HG03354 (cell line): ENCODE measurements around the gene YIPF7.
A peak's percentile ranks its signal among the peaks of the same experiment; 100 is the strongest.

Experiments
- ATAC-seq: cut with Tn5 transposase; IDR thresholded peaks from one replicate; pipeline ENCODE4 v1.9.1; 2021; ENCODE audit warnings: mild to moderate bottlenecking; ENCODE audit not compliant: unreplicated experiment, poor library complexity, severe bottlenecking

YIPF7 gene

DNA sequence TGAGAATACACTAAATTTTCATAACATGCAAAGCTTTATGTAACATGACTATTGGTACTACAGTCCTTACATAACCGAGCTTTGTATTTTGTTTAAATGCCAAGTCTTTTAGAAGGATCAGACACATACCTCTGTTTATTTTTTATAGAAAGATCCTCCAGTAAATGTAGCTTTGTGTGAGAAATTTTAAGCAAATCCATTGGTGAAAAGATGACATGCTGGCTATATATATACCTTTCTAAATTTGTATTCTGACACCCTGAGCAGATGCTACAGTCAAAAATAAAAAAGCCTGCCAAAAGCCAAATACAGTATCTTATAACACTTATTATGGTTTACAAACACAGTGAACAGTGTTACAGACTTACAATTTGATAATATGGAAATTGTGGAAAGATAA, at the start of gene YIPF7:
YIPF7 (minus strand) TSS at position 201 of the 400 bp plus-strand sequence. CDS start 1,525 bp downstream, outside the sequence.
- no peak for ATAC-seq

DNA sequence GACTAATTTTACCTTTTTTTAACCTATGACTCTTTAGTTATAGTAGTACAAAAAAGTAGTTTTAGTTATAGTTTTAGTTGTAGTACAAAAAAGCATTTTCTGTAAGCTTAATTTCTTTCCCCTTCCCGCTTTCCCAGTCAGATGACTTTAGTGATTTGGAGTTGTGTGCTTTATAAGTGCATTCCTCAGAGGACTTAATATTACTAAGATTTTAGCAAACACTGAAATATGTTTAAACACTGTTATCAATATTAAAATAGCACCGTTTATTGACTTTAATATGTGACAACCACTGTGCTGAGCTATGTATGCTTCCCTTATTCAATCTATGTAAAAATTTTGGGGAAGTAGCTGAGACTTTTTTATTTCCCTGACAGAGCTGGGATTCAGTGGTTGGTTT, 49.6 kb upstream of the YIPF7 start:
- no peak for ATAC-seq

DNA sequence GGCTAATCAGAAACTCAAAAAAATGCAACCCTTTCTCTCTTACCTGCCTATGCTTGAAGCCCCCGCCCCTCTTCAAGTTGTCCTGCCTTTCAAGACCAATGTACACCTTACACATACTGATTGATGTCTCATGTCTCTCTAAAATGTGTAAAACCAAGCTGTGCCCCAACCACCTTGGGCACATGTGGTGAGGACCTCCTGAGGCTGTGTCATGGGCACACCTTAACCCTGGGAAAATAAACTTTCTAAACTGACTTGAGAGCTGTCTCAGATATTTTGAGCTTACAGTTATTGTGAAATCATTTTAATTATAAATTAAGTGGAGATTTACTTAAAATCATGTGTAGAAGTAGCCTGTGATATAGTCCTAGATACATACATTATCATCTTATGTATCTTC, 49.0 kb upstream of the YIPF7 start:
- no peak for ATAC-seq

DNA sequence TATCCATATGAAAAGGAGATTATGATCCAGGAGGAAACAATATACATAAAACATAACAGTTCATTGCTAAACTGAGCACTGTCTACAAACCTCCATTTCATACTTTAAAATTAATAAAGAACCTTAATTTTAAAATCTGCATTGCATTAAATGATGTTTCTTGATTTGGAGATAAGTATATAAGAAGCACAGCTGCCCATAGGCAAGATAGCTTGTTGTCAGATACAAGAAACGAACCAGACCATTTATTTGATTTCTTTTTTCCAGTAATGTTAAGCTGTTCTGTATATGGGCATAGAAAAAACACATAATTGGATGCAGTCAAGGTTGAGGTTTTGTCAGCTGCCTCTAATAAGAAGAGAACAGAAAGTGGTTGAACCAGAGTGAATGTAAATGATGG, 33.2 kb upstream of the YIPF7 start:
- no peak for ATAC-seq

DNA sequence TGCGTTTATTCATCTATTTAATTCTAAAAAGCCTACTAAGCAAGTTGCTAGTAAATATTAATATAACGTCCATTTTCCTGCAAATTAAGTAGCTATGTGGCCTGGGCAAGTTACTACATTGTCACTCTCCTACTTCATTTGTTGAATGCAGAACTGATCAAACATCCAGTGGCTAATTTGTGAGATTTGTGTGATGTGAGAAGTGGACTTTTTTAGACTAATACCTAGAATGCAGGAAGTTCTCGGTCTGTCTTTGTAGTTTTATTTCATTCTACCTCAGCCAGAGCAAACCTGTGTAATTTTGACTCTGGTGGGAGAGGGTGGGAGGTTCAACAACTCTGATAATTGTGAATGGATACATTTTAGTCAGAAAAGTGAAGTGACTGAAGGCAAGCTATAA, 27.6 kb upstream of the YIPF7 start:
- peak; percentile 13 for ATAC-seq

DNA sequence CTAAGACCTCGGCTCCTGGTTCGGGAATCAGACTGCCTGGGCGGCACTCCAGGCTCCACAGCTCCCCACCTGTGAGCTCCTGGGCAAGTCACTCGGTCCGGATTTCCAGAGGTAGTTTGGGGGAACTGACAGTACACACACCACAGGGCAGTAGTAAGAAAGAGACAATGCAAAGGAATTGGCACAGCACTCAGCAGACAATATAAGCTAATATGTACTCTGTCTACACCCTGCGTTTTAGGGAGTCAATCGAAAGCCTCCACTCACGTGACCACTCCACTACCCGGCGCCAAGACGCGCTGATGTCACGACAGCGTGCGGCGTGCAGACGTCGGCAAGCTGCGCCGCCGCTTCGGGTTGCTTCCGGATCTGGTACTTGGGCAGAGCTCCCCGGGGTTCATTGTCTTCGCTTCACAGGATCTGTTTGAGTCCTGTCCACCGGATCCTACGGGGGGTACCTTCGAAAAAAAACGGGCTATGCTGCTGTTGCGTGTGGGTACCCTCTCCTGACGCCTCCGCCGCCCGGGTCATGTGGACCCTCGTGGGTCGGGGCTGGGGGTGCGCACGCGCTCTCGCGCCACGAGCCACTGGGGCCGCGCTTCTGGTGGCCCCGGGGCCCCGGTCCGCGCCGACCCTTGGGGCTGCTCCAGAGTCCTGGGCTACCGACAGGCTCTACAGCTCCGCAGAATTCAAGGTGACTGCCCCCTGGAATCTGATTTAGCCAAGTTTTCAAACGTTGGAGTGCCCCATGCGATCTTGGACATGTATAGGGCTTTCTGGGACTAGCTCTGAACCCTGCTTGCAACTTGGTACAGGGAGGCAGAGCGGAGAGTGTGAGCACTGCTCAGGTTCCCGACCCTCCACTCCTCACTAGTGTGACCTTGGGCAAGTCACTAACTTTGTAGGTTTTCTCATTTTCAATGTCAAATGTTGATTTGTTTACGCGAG, 26.9 kb upstream of the YIPF7 start, which contains the start of gene GUF1:
GUF1 (plus strand) TSS at position 327 of the 948 bp plus-strand sequence; CDS start at position 530, 203 bp downstream.
- peak; percentile 97 for ATAC-seq

DNA sequence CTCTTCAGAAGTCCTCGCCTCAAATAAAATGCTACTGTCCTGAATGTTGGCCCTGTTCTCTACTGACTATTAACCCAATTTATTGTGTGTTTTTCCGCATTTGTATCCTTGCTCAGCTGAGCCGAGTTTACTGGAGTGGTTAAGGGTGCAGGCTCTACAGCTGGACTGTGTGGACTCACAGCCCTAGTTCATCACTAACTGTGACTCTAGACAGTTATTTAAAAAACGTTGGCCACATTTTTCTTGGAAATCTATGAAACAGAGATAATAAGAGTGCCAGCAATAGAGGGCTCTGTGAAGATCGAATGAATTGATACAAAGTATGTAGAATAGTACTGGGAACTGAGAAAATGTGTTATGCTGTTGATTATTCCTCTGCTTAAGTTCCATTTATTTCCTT, 23.9 kb upstream of the YIPF7 start:
- no peak for ATAC-seq

DNA sequence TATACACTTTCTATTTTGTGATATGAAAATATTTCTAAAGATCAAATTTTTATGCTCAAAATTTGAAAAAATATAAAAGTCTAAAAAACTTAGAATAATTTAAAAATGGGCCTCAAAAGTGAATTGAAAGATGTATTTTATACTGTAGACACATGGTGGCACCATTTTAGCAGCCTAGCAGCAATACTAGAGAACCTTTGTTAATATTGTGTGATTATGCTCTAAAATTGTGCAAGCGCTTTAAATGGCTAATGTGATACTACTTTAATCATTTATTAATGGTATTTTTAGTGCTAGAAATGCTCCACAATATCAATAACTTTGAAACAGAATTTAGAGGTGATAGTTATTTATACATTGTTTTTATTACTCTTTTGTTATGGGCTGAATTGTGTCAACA, 23.0 kb upstream of the YIPF7 start:
- ATAC-seq = no peak

DNA sequence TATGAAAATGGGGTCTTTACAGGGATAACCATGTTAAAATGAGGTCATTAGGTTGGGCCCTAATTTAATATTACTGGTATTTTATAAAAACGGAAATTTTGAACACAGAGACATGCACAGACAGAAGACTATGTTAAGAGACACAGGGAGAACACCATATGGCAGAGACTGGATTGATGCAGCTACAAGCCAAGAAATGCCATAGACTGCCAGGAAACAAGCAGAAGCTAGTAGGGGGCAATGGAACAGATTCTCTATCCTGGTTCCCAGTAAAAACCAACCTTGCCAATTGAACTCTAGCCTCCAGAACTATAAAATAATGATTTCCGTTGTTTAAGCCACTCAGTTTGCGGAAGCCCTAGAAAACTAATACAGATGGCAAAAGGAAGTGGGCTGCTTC, 20.2 kb upstream of the YIPF7 start:
- ATAC-seq = no peak

DNA sequence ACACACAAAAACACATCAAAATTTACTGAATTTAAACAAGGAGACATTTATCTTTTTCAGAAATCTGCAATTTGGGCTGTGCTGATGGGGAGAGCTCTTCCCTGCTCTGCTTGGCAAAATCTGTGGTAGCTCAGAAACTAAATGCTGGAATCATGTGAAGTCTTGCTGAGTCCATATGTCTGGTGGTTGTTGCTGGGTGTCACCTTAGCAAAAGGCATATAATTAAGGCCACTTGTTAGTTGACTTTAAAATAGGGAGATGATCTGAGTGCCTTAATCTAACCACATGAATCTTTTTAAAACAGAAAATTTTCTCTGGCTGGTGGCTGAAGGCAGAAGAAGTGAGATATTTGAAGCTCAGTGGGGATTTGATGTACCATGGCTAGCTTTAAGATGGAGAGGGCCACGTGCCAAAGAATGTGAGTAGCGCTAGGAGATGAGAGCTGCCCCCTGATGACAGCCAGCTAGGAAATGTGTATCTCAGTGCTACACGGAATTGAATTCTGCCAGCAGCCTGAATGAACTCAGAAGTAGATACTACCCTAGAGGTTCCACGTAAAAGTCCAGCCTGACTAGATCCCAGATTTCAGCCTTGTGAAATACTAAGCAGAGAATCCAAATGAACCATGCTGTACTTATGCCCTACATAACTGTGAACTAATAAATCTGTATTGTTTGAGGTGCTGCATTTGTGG, 19.2 kb upstream of the YIPF7 start:
- no peak for ATAC-seq

DNA sequence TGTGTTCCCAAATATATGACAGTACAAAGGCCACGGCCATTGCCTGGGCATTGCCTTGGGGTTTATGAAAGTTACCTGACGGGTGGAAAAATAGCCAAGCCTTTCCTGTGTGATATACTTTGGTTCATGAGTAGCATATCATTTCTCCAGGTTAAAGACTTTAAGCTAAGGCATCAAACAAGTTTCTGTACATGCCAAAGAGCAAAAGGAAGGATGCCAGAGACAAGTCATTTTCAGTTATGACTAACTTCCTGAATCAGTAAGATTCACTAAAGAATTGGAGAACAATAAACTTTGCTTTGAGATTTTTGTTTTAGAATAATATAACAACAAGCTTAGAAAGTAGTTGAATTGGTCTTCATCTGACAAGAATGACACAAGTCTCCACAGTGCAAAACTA, 17.1 kb upstream of the YIPF7 start:
- ATAC-seq = no peak

DNA sequence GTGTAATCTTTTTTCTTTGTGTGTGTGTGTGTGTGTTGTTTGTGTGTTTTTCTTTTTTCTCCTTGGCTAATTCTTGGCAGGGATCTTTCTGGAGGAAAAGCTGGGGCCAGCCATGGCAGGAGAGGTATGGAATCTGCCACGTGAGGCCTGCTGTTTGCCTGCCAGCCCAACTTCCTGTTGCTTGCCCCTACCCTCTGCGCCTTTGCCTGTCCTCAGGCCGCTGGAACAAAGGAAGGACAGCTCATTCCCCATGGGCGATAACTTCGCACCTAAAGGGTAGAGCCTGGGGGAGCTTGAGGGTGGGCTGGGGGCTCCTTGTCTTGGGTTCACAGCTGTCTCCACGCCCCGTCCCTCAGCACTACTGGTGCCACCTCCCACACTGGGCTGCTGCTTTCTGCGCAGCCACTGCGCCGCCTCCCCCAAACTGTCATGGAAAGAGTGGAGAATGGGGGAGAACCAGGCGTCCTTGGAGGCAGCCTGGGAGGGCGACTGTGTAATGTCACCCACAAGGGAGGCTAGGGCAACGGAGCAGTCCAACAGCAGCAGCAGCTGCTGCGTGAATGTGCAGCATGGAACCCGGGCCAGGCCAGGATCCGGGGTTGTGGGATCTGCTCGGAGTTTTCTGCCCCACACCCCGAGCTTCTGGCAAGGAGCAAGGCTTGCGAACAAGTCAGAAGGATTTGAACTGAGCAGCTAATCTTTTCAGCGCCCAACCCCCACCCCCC, 12.3 kb upstream of the YIPF7 start:
- no peak for ATAC-seq

DNA sequence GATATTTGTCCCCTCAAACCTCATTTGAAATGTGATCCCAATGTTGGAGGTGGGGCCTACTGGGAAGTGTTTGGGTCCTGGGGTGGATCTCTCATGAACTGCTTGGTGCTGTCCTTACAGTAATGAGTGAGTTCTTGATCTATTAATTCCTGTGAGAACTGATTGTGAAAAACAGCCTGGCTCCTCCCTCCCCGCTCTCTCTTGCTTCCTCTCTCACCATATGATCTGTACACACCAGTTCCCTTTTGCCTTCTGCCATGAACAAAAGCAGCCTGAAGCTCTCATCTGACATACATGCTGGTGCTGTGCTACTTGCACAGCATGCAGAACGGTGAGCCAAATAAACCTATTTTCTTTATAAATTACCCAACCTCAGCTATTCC, 11.2 kb upstream of the YIPF7 start:
- ATAC-seq = peak; percentile 75

DNA sequence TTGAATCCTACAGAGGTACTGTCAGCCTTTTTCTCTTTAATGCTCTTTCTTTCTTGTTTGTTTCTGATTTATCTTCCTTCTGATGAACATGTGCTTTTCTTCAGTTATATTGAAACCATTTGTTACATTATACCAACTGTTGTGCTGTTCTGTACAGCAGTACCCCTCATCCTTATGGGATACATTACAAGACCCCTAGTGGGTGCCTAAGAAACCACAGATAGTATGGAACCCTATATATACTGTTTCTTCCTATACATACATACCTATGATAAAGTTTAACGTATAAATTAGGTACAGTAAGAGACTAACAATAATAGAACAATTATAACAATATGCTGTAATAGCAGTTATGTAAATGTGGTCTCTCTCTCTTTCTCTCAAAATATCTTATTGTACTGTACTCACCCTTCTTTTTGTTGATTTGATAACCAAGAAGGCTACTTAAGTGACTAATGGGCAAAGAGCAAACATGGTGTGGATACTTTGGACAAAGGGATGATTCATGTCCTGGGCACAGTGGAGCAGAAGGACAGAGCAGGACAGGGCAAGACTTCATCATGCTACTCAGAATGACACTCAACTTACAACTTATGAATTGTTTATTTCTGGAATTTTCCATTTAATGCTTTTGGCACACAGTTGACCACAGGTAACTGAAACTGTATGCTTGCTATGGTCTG, 10.7 kb upstream of the YIPF7 start:
- ATAC-seq = no peak

DNA sequence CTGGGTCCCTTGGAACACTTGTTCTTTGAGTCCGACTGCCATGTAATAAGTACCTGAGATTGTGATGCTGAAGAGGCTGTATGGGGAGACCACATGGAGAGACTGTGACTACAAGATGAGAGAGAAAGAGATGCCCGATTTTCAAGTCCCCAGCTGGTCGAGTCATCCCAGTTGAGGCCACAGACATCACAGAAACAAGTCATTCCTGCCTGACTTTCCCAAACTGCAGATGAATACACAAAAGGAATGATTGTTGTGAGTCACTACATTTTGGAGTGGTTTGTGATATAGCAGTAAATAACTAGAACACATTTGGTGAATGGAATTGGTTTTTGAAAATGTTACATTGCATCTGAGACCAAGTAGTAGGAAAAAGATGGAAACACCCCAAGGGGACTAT, 9.0 kb upstream of the YIPF7 start:
- no peak for ATAC-seq

DNA sequence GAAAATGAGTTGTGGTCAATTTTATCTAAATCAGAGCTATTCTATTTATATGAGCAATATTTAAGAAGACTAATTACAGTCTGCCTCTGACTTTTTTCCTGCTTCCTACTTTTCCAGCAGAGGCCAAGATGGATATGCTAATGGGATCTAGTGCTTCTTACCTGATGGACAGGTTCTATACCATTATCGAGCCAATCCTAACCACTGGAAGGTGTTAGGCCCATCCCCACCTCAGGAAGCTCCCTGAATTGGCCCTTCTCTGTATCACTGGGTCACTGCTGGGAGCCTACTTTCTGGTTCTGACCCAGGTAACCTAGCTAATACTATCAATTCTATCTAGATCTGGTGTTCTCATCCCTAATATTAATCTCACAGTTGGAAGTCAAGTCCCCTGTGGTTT, 577 bp upstream of the YIPF7 start:
- no peak for ATAC-seq

DNA sequence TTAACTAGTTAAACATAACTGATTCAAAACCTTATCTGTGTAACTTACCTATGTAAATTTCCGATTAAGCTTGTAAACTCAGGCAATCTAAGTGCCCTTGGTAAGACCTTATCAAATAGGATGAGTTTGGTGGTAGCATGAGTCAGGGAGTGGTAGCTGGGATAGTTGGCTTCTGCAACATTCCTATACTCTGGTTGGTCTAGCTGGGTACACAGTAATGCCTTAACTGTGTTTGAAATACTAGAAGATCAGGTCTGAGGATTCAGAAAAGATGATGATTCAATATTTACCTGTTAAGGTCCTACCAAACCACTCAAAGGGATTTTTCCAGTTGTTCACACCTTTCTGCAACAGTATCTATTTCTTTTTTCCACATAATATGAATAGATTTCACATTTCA, 5.3 kb downstream of the YIPF7 start:
- no peak for ATAC-seq

DNA sequence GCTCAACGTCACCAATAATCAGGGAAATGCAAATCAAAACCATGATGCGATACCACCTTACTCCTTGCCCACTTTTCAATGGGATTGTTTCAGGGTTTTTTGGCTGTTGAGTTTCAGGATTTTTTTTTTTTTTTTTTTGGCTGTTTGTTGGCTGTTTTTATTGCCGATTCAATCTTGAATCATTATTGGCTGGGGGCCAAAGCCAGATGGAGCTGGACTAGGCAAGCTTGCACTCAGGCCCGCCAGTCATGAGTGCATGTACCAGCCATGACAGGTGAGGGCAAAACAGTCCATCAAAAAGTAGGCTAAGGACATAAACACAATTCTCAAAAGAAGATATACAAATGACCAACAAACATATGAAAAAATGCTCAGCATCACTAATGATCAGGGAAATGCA, 13.3 kb downstream of the YIPF7 start:
- ATAC-seq = no peak

DNA sequence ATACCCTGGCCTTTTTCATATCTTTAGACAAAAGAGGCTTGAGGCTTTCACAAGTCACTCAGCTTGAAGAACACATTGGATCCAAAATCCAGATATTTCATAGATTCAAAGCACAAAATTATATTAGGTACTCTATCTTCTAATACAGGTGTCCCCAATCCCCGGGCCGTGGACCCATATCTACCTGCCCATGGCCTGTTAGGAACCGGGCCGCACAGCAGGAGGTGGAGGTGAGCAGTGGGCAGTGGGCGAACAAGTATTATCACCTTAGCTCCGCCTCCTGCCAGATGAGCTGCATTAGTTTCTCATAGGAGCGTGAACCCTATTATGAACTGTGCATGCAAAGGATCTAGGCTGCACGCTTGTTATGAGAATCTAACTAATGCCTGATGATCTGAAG, 18.7 kb downstream of the YIPF7 start:
- ATAC-seq = no peak

DNA sequence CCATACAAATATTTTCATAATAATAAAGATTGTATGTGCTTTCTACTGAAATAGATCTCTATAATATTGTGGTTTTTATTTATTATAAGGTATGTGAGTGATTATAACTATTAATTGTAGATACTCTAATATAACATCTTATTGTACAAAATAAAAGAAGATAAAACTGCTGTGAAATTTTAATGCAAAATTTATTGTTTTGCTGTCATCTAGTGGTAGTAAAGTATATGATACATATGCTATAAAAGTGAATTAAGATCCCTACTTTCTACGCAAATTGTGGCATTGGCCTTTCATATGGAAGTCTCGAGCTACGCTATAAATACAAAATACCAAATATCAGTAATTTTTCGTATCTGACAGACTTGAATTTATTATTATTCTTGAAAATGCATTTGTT, 19.3 kb downstream of the YIPF7 start:
- no peak for ATAC-seq
